Stimulated activated CD8-positive, alpha-beta memory T cell treated with anti-CD3 and anti-CD28 coated beads, Interleukin-7, amount 100 ng/mL, for 48 hours (primary cell): ENCODE measurements around the gene SLC34A3.
A peak's percentile ranks its signal among the peaks of the same experiment; 100 is the strongest.

ENCODE experiments used
- DNase-seq, 2 donors: peaks; one replicate each; pipeline ENCODE4 v3.0.0-alpha.2; 2020; ENCODE audit warnings: low read depth in 1 of 2; ENCODE audit errors: extremely low read depth in 1 of 2

SLC34A3 gene

GRCh38 chr9:137217276-137218211 is 13.2 kb upstream of the SLC34A3 start:
- no peak for DNase-seq

GRCh38 chr9:137218212-137218753 is 12.4 kb upstream of the SLC34A3 start:
- no peak for DNase-seq

- DNase-seq, result no peak
Observed at GRCh38 chr9:137218754-137219271, 11.9 kb upstream of the SLC34A3 start.

GRCh38 chr9:137219757-137220316 is 10.9 kb upstream of the SLC34A3 start:
- DNase-seq, result no peak

- DNase-seq, result no peak
Observed at GRCh38 chr9:137220317-137221094, 10.2 kb upstream of the SLC34A3 start.

GRCh38 chr9:137221095-137221505 is 9.6 kb upstream of the SLC34A3 start:
- no peak for DNase-seq

- DNase-seq, result no peak
Observed at GRCh38 chr9:137221506-137222111, 9.1 kb upstream of the SLC34A3 start.

GRCh38 chr9:137222190-137223077 is 8.3 kb upstream of the SLC34A3 start, which contains the start of gene RNF208:
TSS of gene RNF208 (minus strand) at chr9:137222240. CDS start at chr9:137221212, 1,028 bp downstream.
- DNase-seq, result no peak

- peak; percentile 97 to 98 for DNase-seq
Observed at GRCh38 chr9:137223078-137223970, 7.4 kb upstream of the SLC34A3 start.

- DNase-seq, result no peak
Observed at GRCh38 chr9:137224830-137225694, 5.6 kb upstream of the SLC34A3 start, which contains the start of gene CYSRT1. TSS of gene CYSRT1 (plus strand) at chr9:137225174. CDS start at chr9:137225622, 448 bp downstream.

- DNase-seq, result no peak
Observed at GRCh38 chr9:137225699-137226331, 4.9 kb upstream of the SLC34A3 start.

GRCh38 chr9:137226338-137227053 is 4.2 kb upstream of the SLC34A3 start:
- no peak for DNase-seq

GRCh38 chr9:137227054-137227852 is 3.4 kb upstream of the SLC34A3 start, which contains the start of gene RNF224:
TSS of gene RNF224 (plus strand) at chr9:137227502. CDS start at chr9:137228336, 834 bp downstream.
- DNase-seq, result peak; percentile 61 to 76

GRCh38 chr9:137227853-137228505 is 2.7 kb upstream of the SLC34A3 start:
- no peak for DNase-seq

GRCh38 chr9:137228506-137228967 is 2.2 kb upstream of the SLC34A3 start:
- no peak for DNase-seq
